Stimulated activated CD4-positive, alpha-beta T cell treated with anti-CD3 and anti-CD28 coated beads, Interleukin-4, amount 100 ng/mL, for 48 hours (primary cell): ENCODE measurements around the gene BAG2.

Experiments used
- DNase-seq, 2 donors: peaks; one replicate each; pipeline ENCODE4 v3.0.0-alpha.2; 2020; ENCODE audit warnings: low read depth in 2 of 2

BAG2 gene

DNA sequence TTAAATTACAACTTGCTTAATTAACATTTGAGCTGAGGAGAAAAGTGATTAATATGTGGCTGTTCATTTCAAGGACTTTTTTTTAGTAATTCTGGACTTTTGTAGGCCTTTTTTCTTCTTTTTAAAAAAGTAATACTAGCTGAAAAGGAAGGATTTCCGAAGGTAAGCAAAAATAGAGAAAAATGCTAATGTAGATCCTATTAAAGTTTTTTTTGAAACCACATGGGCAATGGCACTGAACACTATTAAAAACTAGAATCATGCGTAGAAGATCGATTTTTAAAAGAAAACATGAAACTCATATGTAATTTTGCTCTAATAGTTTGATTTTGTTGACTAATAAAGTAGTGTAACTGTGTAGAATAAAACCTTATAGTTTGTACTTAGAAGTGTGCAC is 2.4 kb downstream of the BAG2 start:
- DNase-seq: no peak

DNA sequence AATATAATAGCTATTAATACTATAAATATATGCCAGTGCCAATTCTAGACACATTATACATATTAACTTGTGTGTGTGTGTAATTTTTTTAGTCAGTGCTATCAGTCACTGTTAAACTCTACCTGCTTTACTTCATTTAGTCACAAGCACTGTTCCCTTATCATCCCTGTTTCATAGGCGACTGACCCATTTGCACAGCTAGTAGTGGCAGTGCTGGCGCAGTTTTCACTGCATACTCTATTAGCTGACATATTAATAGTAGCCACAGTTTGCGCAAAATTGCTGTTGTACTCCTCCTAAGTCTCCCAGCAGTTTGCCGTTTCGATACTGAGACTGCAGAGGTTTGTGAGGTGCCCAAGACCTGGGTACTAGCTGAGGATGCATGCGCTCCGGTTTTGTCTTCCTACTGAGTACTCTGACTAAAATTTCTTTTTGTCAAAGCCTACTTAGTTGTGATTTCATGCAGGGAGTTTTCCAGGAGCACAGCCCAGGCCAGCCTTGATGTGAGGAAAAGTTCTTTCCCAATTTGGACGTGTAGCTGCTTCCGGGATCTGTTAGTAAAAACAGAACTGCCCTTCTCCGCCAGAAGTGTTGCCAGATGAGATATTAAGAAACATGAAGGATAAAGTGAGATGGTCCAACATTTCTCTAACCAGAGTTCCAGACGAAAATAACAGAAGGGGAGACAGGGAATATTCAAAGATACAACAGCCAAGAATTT is 5.6 kb downstream of the BAG2 start:
- no peak for DNase-seq

DNA sequence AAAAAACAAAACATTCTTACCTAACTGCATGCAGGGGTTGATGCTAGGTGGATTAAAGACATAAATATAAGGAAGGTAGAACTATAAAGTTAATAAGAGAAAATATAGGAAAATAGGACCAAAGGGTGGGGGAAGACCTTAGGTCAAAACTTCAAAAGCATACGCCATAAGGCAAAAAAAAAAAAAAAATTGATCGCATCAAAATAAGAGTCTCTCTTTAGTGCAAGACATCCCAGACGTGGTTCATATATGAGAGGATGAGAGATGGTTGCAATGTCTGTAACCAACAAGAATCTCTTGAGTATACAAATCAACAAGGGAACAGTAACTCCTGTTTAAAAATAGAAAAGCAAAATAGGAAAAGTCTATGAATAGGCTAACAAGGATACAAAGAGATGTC is 8.5 kb downstream of the BAG2 start:
- no peak for DNase-seq

DNA sequence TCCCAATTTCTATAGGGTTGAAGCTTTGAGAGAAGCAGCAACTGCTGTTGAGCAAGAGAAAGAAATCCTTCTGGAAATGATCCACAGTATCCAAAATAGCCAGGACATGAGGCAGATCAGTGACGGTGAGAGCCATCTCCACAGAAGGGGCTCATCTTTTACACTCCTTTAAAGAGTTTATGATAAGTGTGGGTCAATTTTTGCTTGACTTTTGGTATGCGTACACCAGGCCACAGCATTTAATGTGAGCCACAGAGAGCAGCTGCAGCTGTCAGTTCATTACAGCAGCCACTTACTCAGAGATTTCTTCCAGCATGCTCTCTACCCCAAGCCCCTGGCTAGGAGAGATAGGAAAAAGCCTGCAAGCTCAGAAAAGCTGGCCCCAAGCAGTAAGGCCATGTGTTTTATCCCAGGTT is 9.9 kb downstream of the BAG2 start:
- no peak for DNase-seq

DNA sequence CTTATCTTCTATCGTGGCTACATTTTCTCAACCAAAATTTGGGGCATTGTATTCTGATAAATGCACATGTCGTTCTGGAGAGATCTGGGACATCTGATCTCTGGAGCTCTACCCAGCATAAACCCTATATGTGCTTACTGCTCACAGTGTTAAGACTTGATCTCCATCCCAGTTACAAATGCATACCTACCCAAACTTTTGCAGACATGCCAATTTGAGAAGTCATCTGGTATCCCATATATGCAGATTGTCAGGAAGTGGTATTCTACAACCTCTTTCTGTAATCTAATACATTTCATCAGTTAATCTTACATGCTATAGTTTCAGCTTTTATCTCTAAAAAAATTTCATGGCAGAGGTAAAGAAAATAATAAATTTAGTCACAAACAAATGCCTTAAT is 11.2 kb downstream of the BAG2 start:
- DNase-seq: no peak

DNA sequence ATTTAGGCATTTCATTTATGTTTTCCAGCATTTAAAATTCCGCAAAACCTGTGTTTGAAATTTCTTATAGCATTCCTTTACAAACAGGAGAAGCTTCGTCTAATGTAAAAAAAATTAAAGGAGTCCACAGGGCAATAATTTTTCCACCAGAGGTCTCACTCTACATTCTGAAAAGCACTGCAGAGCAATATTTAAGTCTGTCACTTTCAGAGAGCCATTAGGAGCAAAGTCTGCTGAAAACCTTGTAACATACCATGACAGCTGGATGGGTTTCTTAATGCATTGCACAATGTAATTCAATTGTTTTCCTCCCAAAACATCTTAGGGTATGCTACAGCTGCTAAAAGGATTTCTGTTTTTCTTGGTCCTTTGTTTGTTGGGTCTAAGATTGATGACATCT is 18.0 kb downstream of the BAG2 start:
- no peak for DNase-seq

DNA sequence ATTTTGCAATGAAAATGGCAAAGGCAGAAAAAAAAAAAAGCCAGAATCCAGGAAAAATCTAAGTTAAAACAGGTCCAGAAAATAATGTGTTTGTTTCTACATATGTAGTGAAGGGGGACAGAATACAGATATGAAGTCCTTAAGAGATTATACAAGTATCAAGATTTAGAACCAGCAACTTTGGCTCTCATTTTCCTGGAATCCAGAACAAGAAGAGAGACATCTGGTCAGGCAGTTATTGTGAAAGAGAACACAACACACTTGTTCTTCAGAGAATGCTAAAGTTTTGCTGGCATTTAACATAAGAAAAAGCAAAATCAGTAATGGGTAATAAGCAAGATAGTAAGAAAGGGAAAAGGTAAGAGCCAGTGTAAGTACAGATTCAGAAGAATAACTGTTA is 21.1 kb downstream of the BAG2 start:
- DNase-seq: no peak

DNA sequence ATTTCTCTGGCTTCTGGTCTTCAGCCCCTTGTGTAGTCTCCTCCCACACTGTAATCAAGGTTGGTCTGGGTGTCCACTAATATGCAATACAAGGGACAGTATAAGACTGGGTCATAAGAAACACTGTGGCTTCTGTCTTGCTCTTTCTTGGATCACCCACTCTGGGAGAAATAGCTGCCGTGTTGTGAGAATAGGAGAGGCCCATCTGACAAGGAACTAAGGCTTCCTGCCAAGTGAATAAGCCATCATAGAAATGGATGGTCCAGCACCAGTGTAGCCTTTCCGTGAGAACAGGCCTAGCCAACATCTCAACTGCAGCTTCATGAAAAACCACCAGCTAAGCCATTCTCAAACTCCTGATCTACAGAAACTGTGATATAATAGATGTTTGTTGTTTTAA is 23.3 kb downstream of the BAG2 start:
- DNase-seq: no peak

DNA sequence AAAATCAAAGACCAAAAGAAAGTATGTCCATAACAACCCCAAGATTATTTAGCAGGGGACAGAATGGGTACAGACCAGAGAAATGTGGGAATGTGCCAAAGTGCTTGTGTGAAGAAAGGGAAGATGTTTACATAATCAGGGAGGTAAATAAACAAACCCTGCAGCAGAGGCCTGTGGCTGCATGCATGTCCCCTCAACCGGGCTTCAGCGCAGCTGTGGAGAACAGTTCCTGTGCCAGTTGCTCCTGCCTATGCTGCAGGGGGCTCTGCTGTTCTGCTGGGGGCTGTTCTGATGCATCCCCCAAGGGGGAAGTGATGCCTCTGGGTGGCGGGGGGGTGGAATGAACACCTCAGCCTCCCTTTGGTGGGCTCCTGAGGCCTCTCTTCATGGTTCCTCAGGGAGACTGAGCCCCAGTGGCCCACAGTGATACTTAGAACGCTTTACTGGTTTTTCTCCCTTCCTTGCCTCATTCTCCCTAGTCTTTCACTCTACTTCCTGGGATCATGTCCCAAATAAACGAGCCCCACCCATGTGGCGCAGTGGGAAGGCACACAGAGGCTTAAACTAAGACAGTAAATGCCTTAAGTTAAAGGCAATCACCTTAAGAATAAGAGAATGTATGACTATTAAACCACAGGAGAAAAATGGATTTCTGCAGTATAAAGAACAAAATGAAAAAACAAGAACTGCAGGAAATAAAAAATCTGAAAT is 27.0 kb downstream of the BAG2 start:
- DNase-seq: no peak

DNA sequence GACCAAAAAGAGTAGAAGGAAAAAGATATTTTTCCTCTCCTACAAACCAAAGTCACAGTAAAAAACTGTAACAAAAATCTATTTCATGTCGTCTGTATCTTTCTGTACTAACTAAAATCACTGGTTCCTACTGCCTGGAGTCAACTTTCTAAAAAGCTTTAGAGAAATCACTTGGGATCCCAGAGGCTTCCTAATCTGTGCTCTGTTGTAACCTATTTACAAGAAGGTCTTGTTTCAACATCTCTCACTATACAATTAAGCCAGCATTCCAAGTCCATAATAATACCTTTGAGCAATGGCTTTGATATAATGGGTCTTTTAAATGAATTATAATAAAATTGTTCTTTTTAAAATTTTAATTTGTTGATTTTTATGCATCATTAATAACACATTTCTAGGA is 29.6 kb downstream of the BAG2 start:
- DNase-seq: no peak

DNA sequence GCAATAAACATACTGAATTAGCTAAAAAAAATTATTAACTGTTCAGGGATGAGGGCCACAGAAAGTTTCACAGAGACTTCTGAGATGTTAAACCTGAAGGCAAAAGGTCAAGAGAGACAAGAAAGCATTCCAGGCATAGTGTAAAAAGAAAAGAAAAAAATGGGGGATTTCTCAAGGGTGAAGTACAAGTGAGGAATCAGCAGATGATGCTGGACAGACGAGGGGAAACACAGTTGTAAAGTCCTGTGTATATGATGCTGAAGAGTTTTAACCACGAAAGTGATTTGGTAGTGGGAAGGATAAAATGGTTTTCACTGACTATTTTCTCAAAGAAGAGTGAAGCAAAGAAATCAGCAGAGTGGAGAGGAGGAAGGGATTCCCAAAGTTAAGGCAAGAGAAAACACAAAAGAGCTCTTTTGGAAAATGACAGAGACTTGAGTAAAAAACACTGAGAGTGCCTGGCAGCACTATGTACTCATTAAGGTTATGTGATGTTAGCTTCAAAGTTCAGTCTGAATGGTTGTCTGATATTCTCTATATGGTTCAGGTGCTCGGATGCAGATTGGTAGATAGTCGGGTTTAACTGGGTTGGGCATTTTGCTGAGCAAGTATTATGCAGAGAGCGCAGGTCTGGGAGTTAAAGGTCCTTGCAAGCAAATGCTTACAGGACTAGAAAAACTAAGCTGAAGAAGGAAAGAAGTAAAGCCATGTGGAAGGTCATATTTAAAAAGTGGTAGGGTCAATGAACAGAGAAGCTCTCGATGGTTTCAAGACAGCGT is 33.6 kb downstream of the BAG2 start:
- no peak for DNase-seq

DNA sequence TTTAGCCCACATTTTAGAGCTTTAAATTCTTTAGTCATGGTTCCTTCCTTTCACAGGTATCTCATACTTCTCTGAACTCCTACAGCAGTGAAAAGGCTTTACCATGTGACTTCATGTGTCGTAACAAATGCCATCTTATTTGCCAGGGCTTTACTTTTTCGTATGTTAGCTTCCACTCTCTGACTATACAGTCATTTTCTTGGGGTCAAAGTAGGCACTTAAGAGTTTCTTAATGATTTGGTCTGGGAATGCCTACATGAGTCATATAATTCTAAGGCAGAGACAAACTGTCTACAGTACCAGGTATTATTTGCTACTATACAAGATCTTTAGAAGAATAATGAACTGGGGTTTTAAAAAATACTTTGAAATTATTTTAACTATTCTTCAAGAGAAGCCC is 35.0 kb downstream of the BAG2 start:
- no peak for DNase-seq

DNA sequence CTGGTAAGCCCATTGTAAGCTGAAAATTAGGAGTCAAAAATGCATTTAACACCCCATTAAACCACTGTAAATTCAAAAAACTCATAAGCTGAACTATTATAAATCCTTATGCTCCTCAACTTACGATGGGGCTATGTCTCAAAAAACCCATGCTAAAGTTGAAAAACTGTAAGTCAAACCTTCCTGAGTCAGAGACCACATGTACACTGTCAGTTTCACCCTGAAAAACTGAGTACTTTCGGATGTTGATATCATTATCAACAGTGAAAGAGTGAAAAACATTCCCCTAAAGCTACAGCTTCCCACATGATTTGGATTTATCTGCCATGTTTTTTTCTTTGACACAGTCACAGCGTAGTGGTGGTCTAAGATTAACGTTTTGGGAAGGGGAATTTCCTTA is 35.7 kb downstream of the BAG2 start:
- DNase-seq: no peak

DNA sequence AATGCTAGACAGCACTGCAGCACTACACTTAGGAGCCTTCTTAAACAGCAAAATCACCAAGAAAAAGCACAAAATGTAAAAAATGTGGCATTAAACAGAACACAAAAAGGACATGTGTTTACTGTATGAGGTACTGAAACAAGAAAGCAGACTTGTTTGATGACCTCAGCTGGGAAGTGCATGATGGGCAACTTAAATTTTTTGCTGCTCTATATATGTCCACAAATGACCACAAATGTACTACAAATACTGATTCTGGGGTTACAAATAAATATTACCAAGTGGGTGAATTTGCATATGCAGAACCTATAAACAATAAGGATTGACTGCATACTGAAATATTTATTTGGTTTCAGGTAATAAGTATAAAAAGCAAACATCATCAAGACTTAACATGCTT is 36.9 kb downstream of the BAG2 start:
- DNase-seq: no peak

DNA sequence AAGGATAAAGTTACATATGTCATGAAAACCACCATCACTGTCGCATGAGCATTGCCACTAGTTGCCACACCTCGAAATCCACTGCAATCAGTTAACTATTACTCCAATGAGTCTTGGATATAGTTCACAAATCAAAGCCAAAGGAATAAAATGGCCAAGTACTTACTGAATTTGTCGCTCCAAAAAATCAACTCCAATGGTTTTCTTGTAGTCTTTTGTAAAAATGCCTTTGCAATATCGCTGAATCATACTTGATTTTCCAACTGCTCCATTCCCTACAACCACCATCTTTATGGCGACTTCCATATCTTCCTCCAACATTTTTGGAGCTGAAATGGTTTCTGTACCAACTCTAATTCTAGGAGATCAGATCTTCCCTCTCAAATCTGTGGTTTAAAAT is 37.9 kb downstream of the BAG2 start:
- no peak for DNase-seq

DNA sequence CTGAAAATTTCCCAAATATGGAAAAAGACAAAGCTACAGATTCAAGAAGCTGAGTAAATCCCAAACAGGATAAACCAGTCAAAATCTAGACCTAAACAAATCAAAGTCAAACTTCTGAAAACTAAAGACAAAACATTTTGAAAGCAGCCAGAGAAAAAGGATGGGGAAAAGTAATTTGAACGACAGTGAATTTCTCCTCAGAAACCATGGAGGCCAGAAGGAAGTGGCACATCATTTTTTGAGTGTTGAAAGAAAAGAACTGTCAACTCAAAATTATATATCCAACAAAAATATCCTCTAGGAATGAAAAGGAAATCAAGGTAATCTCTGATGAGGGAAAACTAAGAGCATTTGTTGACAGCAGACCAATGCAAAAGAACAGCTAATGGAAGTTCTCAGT is 43.1 kb downstream of the BAG2 start:
- no peak for DNase-seq

DNA sequence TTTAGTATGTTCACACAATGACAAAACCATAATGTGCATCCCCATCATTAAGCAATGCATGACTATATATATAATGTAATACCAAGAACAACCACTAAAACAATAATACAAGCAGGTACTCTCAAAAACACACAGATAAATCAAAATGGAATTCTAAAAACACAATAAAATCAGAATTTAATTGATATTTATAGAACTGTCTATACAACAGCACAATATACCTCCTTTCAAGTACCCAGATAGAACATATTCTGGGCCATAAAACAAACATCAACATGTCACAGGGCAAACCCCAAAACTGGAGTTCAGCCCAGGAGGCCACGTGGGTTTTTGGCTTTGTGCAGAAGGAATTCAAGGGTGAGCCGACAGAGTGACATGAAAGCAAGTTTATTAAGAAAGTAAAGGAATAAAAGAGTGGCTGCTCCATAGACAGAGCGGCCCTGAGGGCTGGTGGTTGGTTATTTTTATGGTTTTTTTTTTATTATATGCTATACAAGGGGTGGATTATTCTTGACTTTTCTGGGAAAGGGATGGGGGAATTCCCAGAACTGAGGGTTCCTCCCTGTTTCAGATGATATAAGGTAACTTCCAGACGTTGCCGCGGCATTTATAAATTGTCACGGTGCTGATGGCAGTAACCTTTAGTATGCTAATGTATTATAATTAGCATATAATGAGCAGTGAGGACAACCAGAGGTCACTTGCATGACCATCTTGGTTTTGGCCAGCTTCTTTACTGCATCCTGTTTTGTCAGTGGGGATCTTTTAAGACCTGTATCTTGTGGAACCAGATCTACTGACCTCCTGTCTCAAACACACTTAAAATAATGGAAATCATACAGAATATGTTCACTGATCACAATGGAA is 44.3 kb downstream of the BAG2 start:
- DNase-seq: no peak

DNA sequence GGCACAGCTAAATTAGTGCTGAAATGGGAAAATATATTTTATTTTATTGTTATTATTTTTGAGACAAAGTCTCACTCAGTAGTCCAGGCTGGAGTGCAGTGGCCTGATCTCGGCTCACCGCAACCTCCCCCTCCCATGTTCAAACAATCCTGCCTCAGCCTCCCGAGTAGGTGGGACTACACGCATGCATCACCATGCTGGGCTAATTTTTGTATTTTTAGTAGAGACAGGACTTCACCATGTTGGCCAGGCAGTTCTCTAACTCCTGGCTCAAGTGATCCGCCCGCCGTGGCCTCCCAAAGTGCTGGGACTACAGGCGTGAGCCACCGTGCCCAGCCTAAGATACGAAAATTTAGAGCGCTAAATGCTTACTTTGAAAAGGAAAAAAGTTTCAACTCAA is 45.1 kb downstream of the BAG2 start:
- DNase-seq: no peak

DNA sequence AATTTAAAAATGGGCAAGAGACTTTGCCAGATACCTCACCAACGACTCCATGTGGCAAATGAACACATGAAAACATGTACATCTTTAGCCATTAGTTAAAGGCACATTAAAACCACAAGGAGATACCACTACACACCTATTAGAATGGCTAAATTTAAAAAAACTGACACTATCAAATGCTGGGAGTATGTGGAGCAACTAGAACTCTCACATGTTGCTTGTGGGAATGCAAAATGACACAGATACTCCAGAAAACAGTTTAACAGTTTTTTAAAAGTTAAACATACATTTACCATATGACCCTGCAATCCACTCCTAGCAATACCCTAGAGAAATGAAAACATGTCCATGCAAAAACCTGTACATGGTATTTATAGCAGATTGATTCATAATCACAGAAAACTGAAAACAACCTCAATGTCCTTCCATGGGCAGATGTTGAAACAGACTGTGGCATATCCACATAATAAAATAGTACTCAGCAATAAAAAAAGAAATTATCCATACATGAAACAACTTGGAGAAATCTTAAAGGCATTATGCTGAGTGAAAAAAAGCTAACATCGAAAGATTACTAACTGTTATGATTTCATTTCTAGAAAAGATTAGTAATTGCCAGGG is 48.1 kb downstream of the BAG2 start:
- DNase-seq: no peak

DNA sequence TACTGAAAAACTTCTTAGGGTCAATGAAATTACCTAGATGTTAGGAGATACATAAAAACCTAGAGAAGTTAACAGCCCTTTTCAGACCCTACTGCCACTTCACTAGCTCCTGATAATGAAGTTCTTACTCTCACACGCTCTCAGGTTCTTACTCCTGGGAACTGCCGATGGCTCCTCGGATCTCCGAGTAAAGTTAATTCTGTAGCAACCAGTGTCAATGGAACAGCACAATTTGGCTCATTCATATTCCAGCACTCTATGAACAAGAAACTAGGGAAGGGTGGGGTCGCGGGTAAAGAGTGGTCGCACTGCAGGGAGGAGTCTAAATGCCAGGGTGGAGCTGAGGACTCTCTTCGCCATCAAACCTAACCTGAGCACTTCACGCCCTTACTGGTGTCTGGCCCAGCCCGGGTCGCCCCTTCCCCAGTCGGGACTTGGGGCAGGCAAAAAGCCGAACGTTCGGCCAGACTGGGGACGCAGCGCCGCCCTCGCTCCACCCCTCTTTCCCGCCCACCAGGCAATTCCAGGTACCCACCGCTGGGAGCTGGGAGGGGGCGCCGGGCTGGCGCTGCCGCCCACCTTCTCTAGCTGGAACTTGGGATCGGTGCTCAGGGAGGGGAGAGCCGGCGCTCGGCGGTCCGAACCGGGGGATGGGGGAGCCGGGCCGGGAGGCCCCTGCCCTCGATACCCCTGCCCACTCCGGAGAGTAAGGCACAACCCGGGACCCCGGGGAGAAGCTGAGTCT is 49.2 kb downstream of the BAG2 start:
- peak; percentile 12 to 36 for DNase-seq
